Fibroblast of the aortic adventitia (primary cell): ENCODE results near the gene SRPX. TPM values are rescaled to one million over a fixed set of nuclear protein-coding genes. Genes with fewer than 3 reads are reported as not detected.

ENCODE experiments used
- DNase-seq: peaks from one replicate; pipeline ENCODE4 v3.0.0-alpha.2; 2010; ENCODE audit warnings: low read depth
- H3K4me3 ChIP-seq: 2 replicates; pipeline ENCODE4 v1.5.1; 2011; ENCODE audit warnings: low read depth, mild to moderate bottlenecking, control low read depth, low read length, moderate library complexity
- CTCF ChIP-seq: IDR thresholded peaks from 2 replicates; pipeline ENCODE4 v1.5.1; 2011; ENCODE audit warnings: mild to moderate bottlenecking, low read length, control low read depth, inconsistent platforms; ENCODE audit not compliant: insufficient read depth
- total RNA-seq: library from RNA; depleted of rRNA; stranded (reverse); fragments of >200 nt; gene quantifications from 2 replicates; pipeline ENCODE4 v1.2.3, GENCODE V29; 2012; ENCODE audit warnings: low replicate concordance

Gene SRPX
- total RNA-seq, 1 donor: 242 TPM

- TF ChIP-seq CTCF: no peak
- no peak for DNase-seq
- H3K4me3 ChIP-seq: no peak overlapping the region
Observed at GRCh38 chrX:38224160-38224559, 3.5 kb upstream of the SRPX start.

GRCh38 chrX:38221391-38221929 lies 789 bp upstream of the SRPX start:
- DNase-seq: no peak
- no peak for TF ChIP-seq CTCF
- H3K4me3 ChIP-seq: peak overlapping the region; percentile 77

- TF ChIP-seq CTCF: peak; percentile 41
- peak; percentile 60 for DNase-seq
- peak overlapping the region; percentile 77 for H3K4me3 ChIP-seq
Observed at GRCh38 chrX:38220024-38220414, 652 bp downstream of the SRPX start.

GRCh38 chrX:38216642-38217041 lies 4.0 kb downstream of the SRPX start:
- peak; percentile 46 for DNase-seq
- H3K4me3 ChIP-seq: peak overlapping the region; percentile 23
- TF ChIP-seq CTCF: no peak

- DNase-seq: peak; percentile 93
- H3K4me3 ChIP-seq: no peak overlapping the region
- TF ChIP-seq CTCF: no peak
Observed at GRCh38 chrX:38214551-38215531, 5.8 kb downstream of the SRPX start.

GRCh38 chrX:38214044-38214443 lies 6.6 kb downstream of the SRPX start:
- H3K4me3 ChIP-seq: no peak overlapping the region
- DNase-seq: no peak
- TF ChIP-seq CTCF: no peak
